G401 (cell line): ENCODE results near the gene MDGA2. TPM values are rescaled to one million over a fixed set of nuclear protein-coding genes. Genes with fewer than 3 reads are reported as not detected.

ENCODE experiments used
- DNase-seq: peaks from one replicate; pipeline ENCODE4 v3.0.0-alpha.2; 2015; ENCODE audit warnings: low spot score
- in situ Hi-C: cut with HindIII; loops from 2 replicates; pipeline ENCODE4 v1.10.0; 2016; ENCODE audit warnings: low sequenced_read_pairs, mixed read lengths
- total RNA-seq: library from RNA; depleted of rRNA; stranded (reverse); fragments of >200 nt; shearing (Covaris generic); gene quantifications from 2 replicates; pipeline ENCODE4 v1.2.3, GENCODE V29; 2014

Gene MDGA2
- total RNA-seq, 1 experiment from 2014 or later = not detected

GRCh38 chr14:46894476-46894875 is 780.9 kb downstream of the MDGA2 start:
- in situ Hi-C loops = no loop called here
- no peak for DNase-seq

- no peak for DNase-seq
- in situ Hi-C loops = no loop called here
Measured at GRCh38 chr14:46887144-46887543, 788.3 kb downstream of the MDGA2 start.

- DNase-seq = no peak
- in situ Hi-C loops = no loop called here
Measured at GRCh38 chr14:46885566-46885965, 789.8 kb downstream of the MDGA2 start.

- no peak for DNase-seq
- in situ Hi-C loops = no loop called here
Measured at GRCh38 chr14:46861753-46862152, 813.7 kb downstream of the MDGA2 start.

GRCh38 chr14:46840944-46841720 is 834.3 kb downstream of the MDGA2 start:
- DNase-seq = no peak

GRCh38 chr14:46820291-46820690 is 855.1 kb downstream of the MDGA2 start:
- in situ Hi-C loops = no loop called here
- no peak for DNase-seq

More at GRCh38 chr14:46840944-46841720, 834.3 kb downstream of the MDGA2 start:
- in situ Hi-C loops = no loop called here

- in situ Hi-C loops = no loop called here
- DNase-seq = no peak
Measured at GRCh38 chr14:46819117-46819516, 856.3 kb downstream of the MDGA2 start.

GRCh38 chr14:46818147-46818546 is 857.3 kb downstream of the MDGA2 start:
- in situ Hi-C loops = no loop called here
- no peak for DNase-seq

GRCh38 chr14:46793144-46793543 is 882.3 kb downstream of the MDGA2 start:
- no peak for DNase-seq
- in situ Hi-C loops = no loop called here
